GM10248 (cell line): ENCODE data around the gene PHYKPL.
"Not testable (repeated sequence)": the region's sequence is repeated elsewhere in the genome, so short reads cannot be mapped to it uniquely, and the experiment has no call there.

Experiments
- CTCF ChIA-PET: fragments of 300-600 bp; sonication (Branson Sonifier 250); formaldehyde crosslinking; extraction: SDS; loops from one replicate; lab custom pipeline; 2021; ENCODE audit warnings: antibody characterized with exemption; lab: Yijun Ruan, JAX
- POLR2A ChIA-PET: fragments of 350-650 bp; sonication (Branson Sonifier 250); formaldehyde crosslinking; extraction: SDS; loops from one replicate; lab custom pipeline; 2020; ENCODE audit warnings: antibody characterized with exemption; lab: Yijun Ruan, JAX
- DNase-seq: peaks from one replicate; pipeline ENCODE4 v3.0.0; 2012; ENCODE audit errors: extremely low spot score
- CTCF ChIP-seq: IDR thresholded peaks from 2 replicates; pipeline ENCODE4 v1.5.1; 2012; ENCODE audit warnings: mild to moderate bottlenecking, low read depth; ENCODE audit errors: extremely low read depth, missing control alignments, control extremely low read depth

PHYKPL gene

DNA sequence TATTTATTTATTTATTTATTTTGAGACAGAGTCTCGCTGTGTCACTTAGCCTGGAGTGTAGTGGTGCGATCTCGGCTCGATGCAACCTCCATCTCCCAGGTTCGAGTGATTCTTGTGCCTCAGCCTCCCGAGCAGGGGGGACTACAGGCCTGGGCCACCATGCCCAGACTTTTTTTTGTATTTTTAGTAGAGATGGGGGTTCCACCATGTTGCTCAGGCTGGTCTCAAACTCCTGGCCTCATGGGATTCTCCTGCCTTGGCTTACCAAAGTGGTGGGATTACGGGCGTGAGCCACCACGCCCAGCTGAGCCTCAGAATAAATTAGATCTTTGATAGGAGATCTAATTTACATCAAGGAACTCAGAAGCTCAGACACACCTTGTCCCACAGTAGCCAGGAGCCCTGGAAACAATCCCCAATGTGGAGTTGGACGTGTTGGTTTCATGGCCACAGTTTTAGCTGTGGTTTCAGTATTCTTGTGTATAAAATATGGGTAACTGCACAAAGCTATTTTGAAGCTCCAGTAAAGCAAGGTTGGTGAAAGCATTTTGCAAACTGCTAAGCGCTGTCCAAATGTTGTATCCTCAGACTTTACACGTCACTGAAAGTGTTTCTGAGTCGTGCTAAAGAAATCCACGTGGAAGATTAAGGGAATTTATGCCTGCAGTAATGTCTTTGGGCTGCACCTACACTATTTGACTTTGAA lies 31.2 kb downstream of the PHYKPL start:
- POLR2A ChIA-PET, result interaction anchor here (0.6 kb wide), 1 partner anchor 112 kb away, joined by 6 read pairs; no protein-coding TSS in a partner anchor

GRCh38 chr5:178199581-178200434 lies 32.8 kb downstream of the PHYKPL start:
- ChIA-PET POLR2A (no interaction called here), CTCF (interaction anchor here (1.2 kb wide), 1 partner anchor 124 kb away, joined by 3 read pairs; no protein-coding TSS in a partner anchor)
- no peak for TF ChIP-seq CTCF

More for the DNA sequence above, 31.2 kb downstream of the PHYKPL start:
- CTCF ChIA-PET, result interaction anchor here (1.9 kb wide), 1 partner anchor 125 kb away, joined by 5 read pairs; no protein-coding TSS in a partner anchor
- no peak for TF ChIP-seq CTCF
- DNase-seq, result no peak

DNA sequence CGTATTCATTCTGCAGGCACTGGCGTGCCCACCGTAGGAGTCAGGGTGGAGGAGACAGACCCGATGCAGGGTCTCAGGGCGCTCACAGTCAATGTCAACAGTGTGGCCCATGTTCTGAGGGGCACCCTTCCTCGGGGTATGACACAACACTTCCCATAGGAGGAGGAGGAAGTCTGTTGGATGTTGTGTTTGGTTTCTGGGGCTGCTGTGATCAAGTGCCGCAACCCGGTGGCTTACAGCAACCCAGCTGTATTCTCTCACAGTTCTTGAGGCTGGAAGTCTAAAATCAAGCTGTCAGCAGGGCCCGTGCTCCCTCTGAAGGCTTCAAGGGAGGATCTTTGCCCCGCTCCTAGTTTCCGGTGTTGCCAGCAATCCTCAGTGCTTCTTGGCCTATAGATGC lies 33.9 kb downstream of the PHYKPL start:
- no peak for DNase-seq
- no peak for TF ChIP-seq CTCF
- ChIA-PET POLR2A (no interaction called here), CTCF (no interaction called here)

More at GRCh38 chr5:178199581-178200434, 32.8 kb downstream of the PHYKPL start:
- peak; percentile 6 for DNase-seq

DNA sequence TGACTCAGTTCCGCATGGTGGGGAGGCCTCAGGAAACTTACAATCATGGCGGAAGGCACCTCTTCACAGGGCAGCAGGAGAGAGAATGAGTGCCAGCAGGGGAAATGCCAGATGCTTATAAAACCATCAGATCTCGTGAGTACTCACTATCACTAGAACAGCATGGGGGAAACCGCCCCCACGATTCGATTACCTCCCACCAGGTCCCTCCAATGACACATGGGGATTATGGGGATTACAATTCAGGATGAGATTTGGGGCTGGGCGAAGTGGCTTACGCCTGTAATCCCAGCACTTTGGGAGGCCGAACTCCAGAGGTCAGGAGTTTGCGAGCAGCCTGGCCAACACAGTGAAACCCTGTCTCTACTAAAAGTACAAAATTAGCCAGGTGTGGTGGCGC lies 34.5 kb downstream of the PHYKPL start:
- CTCF ChIA-PET, DNase-seq, POLR2A ChIA-PET: not testable (repeated sequence)

DNA sequence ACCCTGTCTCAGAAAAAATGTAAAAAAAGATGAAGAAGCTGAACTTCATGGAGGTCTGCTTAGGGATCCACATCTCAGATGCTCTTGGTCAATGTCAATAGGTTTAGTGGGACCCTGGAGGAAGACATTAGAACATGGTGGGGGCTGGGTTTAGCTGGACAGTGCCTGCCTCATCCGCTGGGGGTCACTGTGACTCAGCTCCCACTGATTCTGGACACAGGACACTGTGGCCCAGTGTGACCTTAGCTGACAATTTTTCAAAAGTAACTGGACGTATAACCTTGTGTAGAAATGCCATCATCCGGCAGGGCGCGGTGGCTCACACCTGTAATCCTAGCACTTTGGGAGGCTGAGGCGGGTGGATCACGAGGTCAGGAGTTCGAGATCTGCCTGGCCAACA lies 35.6 kb downstream of the PHYKPL start:
- ChIA-PET CTCF (interaction anchor here (1.0 to 2.0 kb wide), 5 partner anchors 12 to 122 kb away, joined by 3 to 5 read pairs (median 4); partner anchors contain the start of genes NHP2 and PHYKPL), POLR2A (no interaction called here)
- peak; percentile 28 for DNase-seq
- TF ChIP-seq CTCF, result no peak

DNA sequence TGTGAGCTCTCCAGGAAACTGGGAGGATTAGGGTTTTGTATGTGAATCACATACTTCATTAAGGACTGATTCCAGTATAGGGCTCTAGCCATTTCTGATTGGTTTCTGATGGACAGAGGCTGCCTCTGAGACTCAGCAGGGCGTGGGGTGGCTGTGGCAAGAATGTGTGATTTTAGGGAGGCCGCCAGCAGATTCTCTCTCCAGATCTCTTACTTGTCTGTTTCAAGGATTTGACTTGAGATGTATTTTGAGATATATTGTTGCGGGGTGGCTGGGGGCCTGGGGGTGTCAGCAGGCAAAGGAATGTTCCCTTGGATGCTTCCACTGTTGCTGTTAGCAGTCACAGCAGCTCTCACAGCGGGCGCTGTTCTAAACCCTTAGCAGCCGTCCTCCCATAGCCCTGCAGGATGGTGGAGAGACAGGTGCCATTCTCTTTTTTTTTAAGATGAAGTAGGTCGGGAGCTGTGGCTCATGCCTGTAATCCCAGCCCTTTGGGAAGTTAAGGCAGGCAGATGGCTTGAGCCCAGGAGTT lies 36.3 kb downstream of the PHYKPL start:
- ChIA-PET POLR2A (no interaction called here), CTCF (interaction anchor here (0.7 to 2.0 kb wide), 6 partner anchors 8 to 121 kb away, joined by 3 to 5 read pairs (median 4); partner anchors contain the start of genes HNRNPAB, NHP2 and PHYKPL)
- no peak for TF ChIP-seq CTCF
- no peak for DNase-seq
